GM13976 (cell line): Measurements from ENCODE around the gene ANKRD36B.
"Not testable (repeated sequence)": the region's sequence is repeated elsewhere in the genome, so short reads cannot be mapped to it uniquely, and the experiment has no call there.

Source experiments
- DNase-seq: peaks from one replicate; pipeline ENCODE4 v3.0.0; 2012; ENCODE audit warnings: low spot score
- CTCF ChIP-seq: IDR thresholded peaks from 2 replicates; pipeline ENCODE4 v1.5.1; 2012; ENCODE audit warnings: borderline replicate concordance, mild to moderate bottlenecking; ENCODE audit not compliant: insufficient read depth; ENCODE audit errors: extremely low read depth, missing control alignments, control extremely low read depth
- in situ Hi-C: fragments of 300-500 bp; cut with MboI; formaldehyde crosslinking; loops from one replicate; pipeline ENCODE4 v1.12.0; 2022; ENCODE audit warnings: low sequenced_read_pairs, mixed read lengths, inconsistent platforms; ENCODE audit not compliant: unreplicated experiment

ANKRD36B gene

DNA sequence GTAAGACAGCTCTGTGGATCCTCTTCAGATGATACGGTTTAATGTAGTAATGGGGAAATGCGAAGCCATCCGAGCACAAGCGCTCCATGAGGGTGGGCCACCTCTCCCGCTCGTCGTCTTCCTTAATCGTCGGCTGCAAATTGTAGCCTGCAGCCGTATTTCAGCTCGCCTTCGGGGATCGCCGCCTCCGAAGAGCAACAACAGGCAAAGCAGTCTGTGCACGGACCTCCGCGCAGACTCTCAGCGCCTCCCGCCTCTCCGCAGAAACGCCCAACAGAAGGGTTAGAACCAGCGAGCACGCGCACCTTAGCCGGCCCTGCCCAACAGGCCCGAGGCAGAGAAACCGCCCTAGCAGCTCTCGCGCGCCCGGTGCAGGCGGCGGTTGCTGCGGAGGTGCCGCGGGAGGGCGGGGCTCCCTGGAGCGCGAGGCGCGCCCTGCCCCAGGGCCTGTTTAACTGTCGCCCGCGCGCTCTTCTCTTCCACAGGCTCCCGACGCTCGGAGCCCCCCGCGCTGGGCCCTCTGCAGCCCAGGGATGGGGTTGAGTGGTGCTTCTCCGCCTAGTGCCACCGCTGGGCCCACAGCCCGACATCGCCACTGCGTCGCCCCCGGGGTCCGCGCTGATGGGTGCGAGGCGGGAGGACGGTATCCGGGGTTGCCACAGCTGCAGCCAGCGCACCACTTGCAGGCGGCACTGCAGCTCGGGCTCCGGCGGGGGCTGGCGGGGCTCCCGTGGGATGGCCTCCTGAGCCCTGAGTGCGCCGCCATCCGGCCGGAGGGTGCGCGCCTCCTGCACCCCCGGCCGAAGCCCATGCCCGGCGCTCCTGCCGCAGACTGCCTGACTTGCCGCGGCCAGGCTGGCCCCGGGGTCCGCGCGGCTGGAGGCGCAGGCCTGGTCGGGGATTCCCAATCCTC is at the start of gene ANKRD36B:
Gene ANKRD36B (minus strand): TSS at position 280 of the 913 bp plus-strand sequence. CDS start 192 bp downstream, at position 88.
- peak; percentile 50 for DNase-seq
- in situ Hi-C loops = not testable (repeated sequence)

DNA sequence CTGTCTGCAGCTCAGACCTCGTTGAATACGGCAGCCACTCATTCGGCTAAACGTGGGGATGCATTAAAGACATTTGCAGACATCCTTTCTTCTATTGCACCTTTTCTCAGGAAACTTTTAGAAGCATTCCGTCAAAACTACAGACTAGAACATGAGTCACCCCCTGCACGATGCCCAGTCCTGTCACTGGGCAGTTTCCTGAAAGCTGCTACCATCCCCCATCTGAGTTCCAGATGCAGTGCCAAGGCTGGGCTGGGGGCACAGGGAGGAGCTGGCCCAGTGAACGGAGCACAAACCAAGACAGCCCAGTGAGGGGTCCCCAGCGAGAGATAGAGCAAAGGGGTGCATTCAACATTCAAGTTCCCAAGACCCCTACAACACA is 36.4 kb upstream of the ANKRD36B start:
- in situ Hi-C loops, DNase-seq: not testable (repeated sequence)

GRCh38 chr2:97625354-97626048 is 35.8 kb upstream of the ANKRD36B start:
- in situ Hi-C loops, DNase-seq: not testable (repeated sequence)

GRCh38 chr2:97622976-97623375 is 33.3 kb upstream of the ANKRD36B start:
- DNase-seq, in situ Hi-C loops: not testable (repeated sequence)

DNA sequence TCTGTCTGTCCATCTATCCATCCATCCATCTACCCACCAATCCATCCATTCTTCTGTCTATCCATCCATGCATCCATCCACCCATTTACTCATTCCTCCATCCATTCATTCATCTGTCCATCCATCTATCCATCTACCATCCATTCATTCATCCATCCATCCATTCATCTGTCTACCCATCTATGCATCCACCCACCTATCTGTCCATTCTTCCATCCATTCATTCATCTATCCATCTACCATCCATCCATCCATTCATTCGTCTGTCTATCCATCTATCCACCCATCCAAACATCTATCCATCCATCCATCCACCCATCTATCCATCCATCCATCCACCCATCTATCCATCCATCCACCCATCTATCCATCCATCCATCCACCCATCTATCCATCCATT is 30.8 kb upstream of the ANKRD36B start:
- DNase-seq, in situ Hi-C loops: not testable (repeated sequence)

DNA sequence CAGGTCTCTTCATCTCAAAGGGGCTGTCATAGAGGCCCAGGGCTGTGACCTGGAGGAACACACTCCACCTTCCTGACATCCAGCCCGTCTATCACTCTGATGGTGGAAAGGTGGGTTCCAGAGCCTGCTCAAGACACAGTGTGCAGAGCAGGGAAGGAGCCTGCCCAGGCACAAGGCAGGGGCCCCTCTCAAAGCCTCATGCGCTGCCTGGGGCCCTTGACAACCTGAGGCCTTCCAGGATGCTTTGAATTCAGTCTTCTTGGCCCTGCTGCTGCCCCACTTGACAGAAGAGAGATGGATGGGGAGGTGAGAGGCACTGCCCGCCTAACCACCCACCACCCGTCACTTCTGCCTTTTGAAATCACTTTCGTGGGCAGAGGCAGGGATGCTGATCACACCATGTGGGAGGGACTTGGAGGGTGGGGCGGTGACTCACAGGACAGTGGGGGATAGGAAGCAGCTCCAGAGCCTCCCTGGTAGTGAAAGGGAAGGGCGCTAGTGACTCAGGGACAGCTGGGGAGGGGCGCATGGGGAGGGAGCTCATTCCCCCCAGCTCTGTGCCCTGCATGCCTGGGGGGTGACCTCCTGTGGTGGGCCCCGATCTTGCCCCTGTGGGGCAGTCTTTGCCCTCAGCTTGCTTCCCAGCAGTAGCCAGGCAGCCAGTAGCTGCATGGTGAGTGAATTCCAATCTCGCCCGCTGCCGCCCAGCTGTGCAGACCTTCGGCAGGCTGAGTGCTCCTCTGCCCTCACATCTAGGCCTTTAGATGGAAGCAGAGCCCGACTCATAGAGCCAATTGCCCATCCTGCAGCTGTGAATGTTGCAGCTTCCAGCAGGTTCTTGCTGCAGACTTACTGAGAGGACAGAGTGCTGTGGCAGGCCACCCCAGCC is 29.5 kb upstream of the ANKRD36B start:
- DNase-seq, in situ Hi-C loops: not testable (repeated sequence)

DNA sequence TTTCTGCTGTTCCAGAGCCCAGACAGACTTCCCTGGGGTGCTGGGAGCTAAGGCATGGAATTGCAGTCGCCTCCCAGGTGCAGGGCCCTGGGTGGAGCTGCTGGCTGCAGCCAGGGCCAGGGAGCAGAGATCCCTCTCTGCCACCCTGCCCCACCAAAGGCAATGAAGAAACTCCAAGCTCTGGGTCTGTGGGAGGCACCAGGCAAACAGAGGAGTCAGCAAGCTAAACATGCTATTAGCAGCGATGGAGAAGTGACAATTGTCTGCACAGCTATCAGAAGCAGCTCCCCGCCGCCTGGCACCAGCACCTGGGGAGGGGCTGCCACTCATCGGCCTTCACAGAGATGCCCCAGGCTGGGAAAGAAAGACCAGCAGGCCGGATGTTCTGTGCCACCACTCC is 28.2 kb upstream of the ANKRD36B start:
- in situ Hi-C loops = no loop called here
- DNase-seq = no peak
- TF ChIP-seq CTCF = no peak

- DNase-seq, in situ Hi-C loops: not testable (repeated sequence)
Measured at GRCh38 chr2:97615746-97616145, 26.1 kb upstream of the ANKRD36B start.

DNA sequence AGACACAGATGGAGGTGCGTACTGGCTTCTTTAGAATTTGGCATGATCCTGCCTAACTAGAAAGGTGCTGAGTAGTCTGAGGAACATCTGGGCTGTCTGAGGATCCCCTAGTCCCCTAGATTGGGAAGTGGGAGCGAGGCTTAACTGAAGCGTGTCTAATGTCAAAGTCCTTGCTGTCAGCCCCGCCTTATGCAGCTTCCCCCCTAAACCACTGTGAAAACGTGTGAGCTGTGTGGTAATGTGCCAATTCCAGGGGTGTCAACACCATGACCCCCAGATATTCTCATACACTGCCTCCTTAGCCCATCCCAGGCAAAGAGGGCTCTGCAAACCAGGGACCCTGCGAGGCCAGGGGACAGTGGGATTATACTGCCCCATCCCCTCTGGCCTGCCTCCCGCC is 22.2 kb upstream of the ANKRD36B start:
- in situ Hi-C loops, DNase-seq: not testable (repeated sequence)

DNA sequence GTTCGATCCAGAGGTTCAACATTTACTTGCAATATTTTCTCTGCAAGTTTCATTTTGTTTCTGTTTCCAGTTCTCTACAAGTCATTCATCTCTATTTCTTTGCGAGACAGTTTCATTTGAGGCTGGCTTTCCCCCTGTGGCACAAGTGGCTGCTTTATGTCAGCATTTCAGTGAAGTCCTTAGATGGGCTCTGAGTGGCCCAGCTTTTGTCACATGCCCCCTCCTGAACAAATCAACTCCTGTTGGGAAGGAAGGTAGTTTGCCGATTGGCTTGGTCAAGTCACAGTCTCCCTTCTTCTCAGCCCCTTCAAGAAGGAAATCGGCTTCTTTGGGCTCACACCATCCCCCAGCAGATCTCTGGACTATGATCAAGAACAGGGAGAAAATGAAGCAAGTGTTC is 19.1 kb upstream of the ANKRD36B start:
- DNase-seq, in situ Hi-C loops: not testable (repeated sequence)

- DNase-seq, in situ Hi-C loops: not testable (repeated sequence)
Measured at GRCh38 chr2:97605524-97606339, 16.1 kb upstream of the ANKRD36B start.

- DNase-seq, in situ Hi-C loops: not testable (repeated sequence)
Measured at GRCh38 chr2:97605109-97605508, 15.4 kb upstream of the ANKRD36B start.

DNA sequence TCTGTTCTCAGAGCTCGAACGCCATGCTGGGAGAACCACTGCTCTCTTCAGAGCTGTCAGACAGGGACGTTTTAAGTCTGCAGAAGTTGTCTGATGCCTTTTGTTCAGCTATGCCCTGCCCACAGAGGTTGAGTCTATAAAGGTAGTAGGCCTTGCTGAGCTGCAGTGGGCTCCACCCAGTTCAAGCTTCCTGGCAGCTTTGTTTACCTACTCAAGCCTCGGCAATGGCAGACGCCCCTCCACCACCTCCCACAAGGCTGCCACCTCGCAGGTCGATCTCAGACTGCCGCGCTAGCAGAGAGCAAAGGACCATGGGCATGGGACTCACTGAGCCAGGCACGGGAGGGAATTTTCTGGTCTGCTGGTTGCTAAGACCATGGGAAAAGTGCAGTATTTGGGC is 11.9 kb upstream of the ANKRD36B start:
- DNase-seq, in situ Hi-C loops: not testable (repeated sequence)

DNA sequence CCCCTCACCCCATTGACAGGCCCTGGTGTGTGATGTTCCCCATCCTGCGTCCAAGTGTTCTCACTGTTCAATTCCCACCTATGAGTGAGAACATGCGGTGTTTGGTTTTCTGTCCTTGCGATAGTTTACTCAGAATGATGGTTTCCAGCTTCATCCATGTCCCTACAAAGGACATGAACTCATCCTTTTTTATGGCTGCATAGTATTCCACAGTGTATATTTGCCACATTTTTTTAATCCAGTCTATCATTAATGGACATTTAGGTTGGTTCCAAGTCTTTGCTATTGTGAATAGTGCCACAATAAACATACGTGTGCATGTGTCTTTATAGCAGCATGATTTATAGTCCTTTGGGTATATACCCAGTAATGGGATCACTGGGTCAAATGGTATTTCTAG is 6.5 kb upstream of the ANKRD36B start:
- in situ Hi-C loops, DNase-seq: not testable (repeated sequence)

GRCh38 chr2:97593520-97593919 is 3.8 kb upstream of the ANKRD36B start:
- DNase-seq, in situ Hi-C loops: not testable (repeated sequence)
